Ishikawa (cell line): Measurements from ENCODE around the gene C1D.

Source experiments
- CEBPB ChIP-seq: IDR thresholded peaks from 2 replicates; pipeline ENCODE4 v1.6.1; 2012
- CREB1 ChIP-seq: IDR thresholded peaks from 2 replicates; pipeline ENCODE4 v1.6.1; 2012; ENCODE audit warnings: low read depth
- EGR1 ChIP-seq: IDR thresholded peaks from 2 replicates; pipeline ENCODE4 v1.6.1; 2012
- EP300 ChIP-seq: IDR thresholded peaks from 2 replicates; pipeline ENCODE4 v1.6.1; 2012; ENCODE audit warnings: borderline replicate concordance
- FOXM1 ChIP-seq: IDR thresholded peaks from 2 replicates; pipeline ENCODE4 v1.6.1; 2012; ENCODE audit warnings: low read depth, borderline replicate concordance
- NFIC ChIP-seq: IDR thresholded peaks from 2 replicates; pipeline ENCODE4 v1.6.1; 2012
- RAD21 ChIP-seq: IDR thresholded peaks from 2 replicates; pipeline ENCODE4 v1.6.1; 2012; ENCODE audit warnings: low read depth
- TAF1 ChIP-seq: IDR thresholded peaks from 2 replicates; pipeline ENCODE4 v1.6.1; 2012; ENCODE audit warnings: low read depth, mild to moderate bottlenecking
- TCF12 ChIP-seq: IDR thresholded peaks from 2 replicates; pipeline ENCODE4 v1.6.1; 2012; ENCODE audit warnings: low read depth
- TEAD4 ChIP-seq: IDR thresholded peaks from 2 replicates; pipeline ENCODE4 v1.6.1; 2012
- YY1 ChIP-seq: IDR thresholded peaks from 2 replicates; pipeline ENCODE4 v1.6.1; 2012; ENCODE audit warnings: low read depth
- ZBTB7A ChIP-seq: IDR thresholded peaks from 2 replicates; pipeline ENCODE4 v1.6.1; 2012; ENCODE audit warnings: low read depth
- TF ChIP-seq, protein P1 (sequence below): IDR thresholded peaks from 2 replicates; pipeline ENCODE4 v1.6.1; 2012
- TF ChIP-seq, protein P2 (sequence below): IDR thresholded peaks from 2 replicates; pipeline ENCODE4 v1.6.1; 2012; ENCODE audit warnings: low read depth, mild to moderate bottlenecking
- TF ChIP-seq, protein P3 (sequence below): IDR thresholded peaks from 2 replicates; pipeline ENCODE4 v1.6.1; 2012

C1D gene

DNA sequence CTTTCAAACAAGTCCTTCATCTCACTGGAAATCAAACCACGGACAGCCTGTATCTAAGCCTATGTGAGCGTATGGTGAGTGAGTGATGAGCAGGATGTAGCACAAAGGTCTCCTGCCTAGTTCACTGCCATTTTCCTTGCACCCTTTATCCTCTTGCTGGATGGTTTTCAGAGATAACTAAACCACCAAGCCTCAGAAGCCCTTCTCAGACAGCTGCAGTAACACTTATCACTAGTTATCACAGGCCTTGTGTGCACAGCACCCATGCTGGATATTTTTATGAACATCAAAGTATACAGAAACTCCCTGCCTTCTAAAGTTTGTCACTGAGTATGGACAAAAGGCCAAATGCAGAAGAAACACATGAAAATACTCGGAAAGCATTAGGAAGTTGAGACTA lies 69.5 kb downstream of the C1D start:
- TF ChIP-seq NFIC, result no peak

DNA sequence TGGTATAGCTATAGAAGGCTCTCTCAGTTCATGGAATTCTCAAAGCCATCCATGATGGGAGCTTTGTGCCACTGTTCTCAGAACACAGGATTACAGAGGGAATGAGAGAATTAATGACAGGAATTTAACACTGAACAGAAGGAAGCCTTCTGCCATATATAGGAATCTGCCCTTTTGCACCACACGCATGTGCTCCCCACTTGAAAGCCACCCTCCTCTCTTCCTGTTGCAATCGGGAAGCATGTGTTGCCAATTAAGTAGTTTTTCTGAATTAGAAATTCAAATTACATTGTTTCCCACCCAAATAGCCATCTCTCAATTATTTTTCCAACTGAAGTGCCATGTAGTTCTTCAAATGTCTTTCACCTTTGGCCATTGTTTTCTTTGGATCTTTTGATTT lies 71.3 kb downstream of the C1D start:
- no peak for TF ChIP-seq TEAD4
- TF ChIP-seq, protein P1, sequence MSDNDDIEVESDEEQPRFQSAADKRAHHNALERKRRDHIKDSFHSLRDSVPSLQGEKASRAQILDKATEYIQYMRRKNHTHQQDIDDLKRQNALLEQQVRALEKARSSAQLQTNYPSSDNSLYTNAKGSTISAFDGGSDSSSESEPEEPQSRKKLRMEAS, result no peak
- TF ChIP-seq TAF1, result no peak
- no peak for TF ChIP-seq EGR1
- TF ChIP-seq FOXM1, result no peak
- no peak for TF ChIP-seq RAD21
- no peak for TF ChIP-seq TCF12
- TF ChIP-seq, protein P2, sequence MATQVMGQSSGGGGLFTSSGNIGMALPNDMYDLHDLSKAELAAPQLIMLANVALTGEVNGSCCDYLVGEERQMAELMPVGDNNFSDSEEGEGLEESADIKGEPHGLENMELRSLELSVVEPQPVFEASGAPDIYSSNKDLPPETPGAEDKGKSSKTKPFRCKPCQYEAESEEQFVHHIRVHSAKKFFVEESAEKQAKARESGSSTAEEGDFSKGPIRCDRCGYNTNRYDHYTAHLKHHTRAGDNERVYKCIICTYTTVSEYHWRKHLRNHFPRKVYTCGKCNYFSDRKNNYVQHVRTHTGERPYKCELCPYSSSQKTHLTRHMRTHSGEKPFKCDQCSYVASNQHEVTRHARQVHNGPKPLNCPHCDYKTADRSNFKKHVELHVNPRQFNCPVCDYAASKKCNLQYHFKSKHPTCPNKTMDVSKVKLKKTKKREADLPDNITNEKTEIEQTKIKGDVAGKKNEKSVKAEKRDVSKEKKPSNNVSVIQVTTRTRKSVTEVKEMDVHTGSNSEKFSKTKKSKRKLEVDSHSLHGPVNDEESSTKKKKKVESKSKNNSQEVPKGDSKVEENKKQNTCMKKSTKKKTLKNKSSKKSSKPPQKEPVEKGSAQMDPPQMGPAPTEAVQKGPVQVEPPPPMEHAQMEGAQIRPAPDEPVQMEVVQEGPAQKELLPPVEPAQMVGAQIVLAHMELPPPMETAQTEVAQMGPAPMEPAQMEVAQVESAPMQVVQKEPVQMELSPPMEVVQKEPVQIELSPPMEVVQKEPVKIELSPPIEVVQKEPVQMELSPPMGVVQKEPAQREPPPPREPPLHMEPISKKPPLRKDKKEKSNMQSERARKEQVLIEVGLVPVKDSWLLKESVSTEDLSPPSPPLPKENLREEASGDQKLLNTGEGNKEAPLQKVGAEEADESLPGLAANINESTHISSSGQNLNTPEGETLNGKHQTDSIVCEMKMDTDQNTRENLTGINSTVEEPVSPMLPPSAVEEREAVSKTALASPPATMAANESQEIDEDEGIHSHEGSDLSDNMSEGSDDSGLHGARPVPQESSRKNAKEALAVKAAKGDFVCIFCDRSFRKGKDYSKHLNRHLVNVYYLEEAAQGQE, result no peak
- no peak for TF ChIP-seq ZBTB7A
- TF ChIP-seq CREB1, result no peak
- TF ChIP-seq, protein P3, sequence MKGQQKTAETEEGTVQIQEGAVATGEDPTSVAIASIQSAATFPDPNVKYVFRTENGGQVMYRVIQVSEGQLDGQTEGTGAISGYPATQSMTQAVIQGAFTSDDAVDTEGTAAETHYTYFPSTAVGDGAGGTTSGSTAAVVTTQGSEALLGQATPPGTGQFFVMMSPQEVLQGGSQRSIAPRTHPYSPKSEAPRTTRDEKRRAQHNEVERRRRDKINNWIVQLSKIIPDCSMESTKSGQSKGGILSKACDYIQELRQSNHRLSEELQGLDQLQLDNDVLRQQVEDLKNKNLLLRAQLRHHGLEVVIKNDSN, result no peak
- no peak for TF ChIP-seq NFIC
- no peak for TF ChIP-seq YY1
- TF ChIP-seq CEBPB, result no peak
- no peak for TF ChIP-seq EP300
